Fibroblast of skin of abdomen (primary cell): ENCODE measurements around the gene FTO.

Source experiments
- DNase-seq: peaks from one replicate; pipeline ENCODE4 v3.0.0-alpha.2; 2013

FTO gene

DNA sequence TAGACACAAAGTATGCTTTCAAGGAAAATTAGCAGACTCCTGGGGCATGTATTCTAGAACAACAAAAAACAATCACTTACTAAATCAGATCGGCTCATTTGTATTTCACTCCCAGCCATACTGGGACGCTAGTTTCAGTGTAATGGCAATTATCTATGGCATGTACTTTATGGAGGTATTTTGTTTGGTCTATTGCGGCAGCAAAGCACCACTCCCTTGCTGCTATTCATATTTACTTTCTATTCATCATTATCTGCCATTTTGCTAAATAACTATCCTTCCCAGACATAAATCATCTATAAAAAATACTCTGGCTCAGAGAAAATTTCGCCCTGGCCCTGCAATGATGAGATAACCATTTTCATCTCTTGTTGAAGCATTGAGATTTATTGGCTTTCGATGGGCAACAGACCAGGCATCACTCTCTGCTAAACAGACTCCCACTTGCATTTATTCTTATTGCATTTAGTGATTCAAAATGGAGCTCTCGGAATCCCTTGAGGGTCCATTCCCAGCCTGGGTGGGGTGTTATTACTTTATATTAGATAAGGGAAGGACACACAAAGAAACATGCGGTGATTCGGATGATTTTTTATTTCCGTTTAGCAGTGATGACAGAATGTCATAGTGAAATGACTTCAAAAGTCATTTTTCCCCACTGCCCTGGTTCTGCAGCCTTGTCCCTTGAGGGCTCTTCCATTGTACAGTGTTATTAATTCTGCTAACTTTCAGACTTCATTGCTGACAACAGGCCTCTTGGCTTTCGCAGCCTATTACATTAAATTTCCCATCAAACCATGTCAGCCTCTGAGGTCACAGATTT is 356.9 kb downstream of the FTO start:
- no peak for DNase-seq

DNA sequence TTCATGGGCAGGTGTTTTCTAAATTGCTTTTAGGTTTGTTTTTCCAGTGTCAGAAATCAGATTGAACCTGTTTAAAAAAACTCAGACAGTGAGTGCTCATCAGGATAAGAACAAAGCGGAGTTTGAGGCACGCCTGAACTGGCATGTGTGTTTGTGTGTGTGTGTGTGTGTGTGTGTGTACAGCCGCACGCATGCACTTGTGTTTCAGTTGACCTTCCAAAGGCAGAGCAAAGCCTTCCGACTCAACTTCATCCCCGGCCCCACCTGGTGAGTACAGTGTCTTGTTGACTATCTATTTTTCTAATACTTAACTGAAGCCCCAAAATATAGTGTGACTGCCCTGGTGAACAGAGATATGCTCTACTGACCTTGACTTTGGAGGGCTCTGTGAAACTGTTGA is 357.5 kb downstream of the FTO start:
- DNase-seq = no peak

DNA sequence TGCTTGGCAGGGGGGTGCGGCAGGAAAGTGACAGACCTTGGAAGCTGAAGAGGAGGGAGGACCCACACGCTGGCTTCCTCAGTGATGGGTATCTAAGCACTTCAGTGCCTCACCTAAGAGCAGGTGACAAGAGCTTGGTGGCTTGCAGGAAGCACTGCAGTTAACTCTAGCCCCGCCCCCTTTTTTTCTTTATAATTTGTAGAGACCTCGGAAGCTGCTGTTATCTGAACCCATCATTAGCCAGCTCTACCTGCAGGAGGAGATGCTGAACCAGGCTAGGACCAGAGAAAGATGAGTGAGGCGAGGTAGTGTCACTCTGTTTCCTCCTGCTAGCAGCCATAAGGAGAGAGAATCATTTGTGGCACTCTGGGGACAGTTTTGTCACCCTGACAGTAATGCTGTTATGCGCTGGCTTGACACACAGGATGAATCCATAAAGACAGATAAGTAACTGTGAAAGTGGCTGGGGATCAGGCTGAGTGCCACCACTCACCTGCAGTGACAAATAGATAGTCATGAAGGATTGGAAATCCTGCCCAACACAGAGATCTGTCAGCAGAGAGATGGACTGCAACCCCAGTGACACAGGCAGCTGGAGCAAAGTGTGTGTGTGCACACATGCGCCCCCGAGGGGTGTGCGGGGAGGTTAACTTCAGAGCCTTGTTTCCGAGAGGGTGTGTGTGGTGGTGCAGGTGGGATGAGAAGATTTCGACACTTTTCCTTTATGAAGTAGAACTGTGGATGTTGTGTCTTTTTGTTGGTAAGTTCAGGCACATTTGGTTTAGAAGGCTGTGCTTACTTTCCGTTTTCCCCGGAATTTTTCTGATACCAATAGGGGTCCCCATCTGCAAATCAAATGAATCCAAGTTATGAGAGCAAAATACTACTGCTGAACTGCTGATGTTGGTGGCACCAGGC is 358.7 kb downstream of the FTO start:
- DNase-seq = peak; percentile 9

DNA sequence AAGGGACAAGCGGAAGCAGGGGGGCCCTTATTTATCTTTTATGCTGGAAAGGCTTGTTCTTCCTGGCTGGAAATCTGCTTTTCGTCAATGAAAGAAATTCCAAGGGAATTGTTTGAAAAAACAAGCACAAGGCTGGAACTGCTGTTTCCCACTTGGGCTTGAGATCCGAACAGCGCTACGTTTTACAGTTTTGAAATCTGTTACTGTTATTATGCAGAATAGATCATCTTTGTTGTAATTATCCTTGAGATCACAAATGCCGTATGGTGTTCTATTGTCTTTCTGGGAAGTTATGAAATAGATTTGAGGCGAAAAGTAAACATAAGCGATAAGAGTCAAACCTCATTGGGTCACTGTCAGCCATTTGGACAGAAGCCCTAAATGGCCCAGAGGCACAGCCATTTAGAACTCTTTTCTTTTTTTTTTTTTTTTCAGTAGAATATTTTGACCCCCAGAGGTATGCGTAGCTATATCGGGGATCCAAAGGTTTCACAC is 359.4 kb downstream of the FTO start:
- DNase-seq = no peak

DNA sequence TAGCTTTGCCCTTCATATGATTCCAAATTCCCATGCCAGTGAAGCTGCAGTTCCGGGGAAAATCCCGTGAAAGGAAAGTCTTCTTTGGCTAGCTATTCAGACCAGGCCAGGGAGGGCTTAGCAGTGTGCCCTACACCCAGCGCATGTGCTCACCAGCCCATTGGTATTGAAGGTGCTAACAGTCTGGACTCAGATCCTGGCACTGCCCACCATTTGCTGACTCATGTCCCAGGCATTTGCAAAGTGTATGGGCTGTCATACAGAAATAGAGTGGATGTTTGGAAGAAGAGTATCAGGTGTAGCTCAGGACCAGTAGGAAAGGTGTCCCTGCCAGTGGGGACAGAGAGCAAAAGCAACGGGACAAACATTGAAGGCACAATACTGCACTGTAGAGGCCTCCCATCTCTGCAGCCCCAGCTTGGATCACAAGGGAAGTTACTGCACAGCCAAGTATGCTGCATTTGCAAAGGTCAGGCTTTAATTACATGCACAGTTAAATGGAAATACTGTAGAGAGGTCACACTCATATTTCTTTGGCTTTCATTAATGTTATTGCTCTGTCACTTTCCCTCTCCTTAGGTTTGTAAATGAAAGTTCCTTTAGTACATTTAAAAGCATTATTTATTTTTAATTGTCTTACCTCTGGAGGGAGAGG is 362.6 kb downstream of the FTO start:
- no peak for DNase-seq

DNA sequence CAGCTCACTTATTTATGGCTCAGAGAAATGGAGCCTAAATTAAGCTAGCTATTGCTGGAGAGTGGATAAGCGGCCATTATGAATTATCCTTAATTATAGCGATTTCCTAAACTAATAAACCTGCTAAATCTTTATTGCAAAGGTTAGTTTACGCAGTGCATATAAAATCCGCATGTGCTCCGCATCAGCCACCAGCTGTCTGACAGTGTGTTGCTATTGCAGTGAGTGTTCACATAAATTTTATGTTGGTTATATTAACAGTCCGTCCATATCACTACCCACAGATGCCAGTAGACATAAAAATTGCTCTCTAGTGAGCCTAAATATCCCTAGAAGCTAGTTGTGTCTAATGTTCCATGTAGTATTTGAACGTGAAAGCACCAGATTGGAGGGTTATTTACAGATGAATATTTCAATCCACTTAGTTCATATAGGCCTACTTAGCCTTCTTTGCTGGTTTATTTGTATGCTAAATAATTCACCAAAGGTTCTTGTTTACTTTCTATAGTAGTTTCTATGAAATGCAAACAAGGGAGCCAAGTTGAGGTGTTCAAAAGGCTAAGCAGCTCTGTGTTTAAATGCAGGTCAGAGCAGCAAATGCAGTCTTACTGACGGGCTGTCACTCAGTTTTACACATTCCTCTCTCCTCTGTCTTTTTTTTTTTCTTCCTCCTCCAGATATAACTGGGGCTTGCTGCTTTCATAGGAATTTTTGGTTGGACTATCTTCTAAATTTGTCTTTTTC is 363.5 kb downstream of the FTO start:
- no peak for DNase-seq

DNA sequence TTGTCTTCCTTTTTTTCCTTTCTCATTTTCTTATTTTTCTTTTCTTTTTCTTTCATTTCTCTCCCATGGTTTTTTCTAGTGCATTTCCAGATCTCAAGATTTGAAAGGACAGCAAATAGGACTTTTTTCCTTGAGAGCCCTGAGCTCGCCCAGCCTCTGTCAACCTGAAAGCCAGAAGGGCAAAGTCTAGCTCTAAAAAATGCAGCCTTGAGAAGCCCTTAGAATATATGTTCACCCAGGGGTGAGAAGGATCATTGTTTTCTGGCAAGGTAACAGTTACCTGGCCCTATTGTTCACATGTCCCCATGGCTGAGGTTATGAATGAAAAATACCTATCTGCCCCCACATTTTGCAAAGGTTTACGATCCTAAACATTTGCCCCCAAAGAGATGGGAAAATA is 364.3 kb downstream of the FTO start:
- DNase-seq = no peak

DNA sequence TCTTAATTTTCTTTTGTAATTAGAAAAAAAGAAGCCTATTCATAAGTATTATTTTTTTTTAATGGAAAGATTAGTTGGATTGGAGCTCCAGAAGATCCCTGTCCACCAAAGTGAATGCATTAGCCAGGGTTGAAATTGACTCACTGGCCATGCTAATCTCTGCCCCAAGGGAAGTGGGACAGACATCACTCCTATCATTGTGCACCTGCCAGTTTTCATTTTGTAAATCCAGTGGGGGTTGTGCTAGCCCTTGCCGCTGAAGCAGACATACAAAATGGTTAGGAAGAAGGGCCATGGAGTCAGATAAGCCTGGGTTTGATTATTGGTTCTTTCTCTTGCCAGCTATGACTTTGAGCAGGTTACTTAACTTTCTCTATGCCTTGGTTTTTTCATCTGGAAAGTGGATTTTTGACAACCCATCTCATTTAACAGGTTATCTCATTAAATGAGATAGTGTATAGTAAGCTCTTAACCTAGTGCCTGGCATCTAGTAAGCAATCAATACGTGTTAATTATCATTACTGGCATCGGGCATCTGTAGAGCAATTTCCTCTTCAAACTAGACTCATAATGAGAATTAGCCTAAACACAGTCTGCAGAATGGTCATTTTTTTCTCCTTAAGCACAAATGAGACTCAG is 365.8 kb downstream of the FTO start:
- DNase-seq = no peak

DNA sequence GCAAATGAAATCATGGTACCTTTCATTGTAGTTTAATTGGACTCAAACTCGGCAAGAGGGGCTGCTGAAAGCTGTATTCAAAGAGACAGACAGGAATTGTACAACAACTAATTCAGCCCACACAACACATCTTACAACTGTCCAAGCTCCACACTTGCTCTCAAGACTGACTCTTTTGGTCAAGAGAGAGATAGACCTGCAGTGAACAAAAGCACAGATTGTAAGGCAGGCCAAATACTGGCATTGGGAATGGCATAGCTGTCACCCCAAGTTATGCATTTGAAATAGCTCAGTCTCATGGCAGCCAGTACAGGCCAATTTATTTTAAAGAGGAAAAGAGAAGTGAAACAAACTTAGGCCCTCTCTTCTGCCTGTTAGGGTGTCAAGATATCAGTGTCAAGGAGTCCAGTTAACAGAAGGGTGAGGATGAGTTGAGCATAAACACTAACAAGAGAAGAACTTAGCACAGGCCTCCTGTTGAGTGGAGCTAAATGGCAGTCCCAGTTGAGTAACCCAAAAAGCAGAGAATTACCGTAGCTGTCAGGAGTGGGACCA is 366.9 kb downstream of the FTO start:
- DNase-seq = no peak

DNA sequence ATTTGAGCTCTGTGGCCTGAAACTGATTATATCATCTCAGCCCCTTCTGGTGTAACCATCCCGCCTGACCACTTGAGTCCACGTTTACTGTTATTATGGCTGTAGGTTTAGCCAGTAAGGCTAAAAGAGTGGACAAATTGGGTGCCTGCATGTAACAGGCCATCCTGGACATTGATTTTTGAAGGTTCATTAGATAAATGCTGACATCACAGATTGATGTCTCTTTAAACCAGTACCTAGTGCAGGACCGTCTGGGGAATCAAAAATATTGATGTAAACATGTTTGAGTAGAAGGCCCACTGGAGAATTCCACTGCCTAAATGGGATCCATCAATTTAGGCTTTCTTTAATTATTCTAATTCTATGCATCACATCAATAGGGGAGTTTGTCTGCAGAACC is 367.6 kb downstream of the FTO start:
- no peak for DNase-seq

DNA sequence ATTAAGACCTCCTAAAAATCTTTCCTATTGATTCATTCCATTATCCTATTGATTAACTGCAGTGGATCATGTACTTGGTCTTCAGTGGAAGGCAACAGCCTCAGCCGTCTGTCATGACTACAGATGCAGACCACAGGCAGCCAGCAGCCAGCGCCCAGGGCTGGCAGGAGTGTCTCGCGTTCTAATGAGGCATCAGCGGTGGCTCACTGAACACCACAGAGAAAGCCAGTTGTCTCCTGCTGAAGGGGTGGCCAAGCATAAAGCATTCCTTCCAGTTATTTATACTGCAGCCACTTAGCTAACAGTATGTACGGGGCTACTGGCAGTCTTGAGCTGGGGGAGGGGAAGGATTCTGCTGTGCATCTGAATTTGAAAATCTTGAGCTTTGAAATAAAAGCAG is 368.3 kb downstream of the FTO start:
- no peak for DNase-seq

DNA sequence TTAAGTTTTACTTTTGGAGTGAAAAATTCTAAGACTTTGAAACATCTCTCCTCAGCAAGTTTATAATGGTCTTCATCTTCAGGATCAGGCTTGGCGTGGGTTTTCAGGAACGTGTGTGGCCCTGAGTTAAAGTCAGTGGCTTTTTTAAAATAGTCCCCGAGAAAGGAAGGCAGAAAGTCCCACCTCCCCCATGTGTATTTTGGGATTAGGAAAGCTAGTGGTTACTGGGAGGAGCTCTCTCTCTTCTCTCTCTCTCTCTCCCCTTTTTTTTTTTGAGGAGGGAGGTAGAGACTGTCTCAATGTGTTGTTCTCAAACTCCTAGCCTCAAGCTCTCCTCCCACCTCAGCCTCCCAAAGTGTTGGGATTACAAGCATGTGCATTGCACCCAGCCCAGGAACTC is 369.4 kb downstream of the FTO start:
- no peak for DNase-seq

DNA sequence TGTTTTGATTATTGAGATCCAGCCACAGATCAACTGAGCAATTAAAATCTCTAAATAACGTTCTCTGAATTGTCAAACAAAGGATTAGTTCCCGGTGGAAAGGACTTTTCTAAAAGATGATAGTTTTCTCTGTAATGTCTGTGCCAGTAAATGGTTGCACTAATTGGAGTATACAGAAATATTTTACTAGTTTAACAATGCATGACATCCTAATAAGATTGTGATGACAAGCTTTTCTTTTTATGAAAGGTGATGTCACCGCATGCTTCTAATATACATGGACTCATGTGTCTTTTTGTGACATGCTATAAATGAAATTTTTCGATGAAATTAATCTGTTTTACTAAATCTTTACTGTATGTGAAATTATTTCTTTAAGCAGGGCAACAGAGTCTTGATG is 371.5 kb downstream of the FTO start:
- no peak for DNase-seq

DNA sequence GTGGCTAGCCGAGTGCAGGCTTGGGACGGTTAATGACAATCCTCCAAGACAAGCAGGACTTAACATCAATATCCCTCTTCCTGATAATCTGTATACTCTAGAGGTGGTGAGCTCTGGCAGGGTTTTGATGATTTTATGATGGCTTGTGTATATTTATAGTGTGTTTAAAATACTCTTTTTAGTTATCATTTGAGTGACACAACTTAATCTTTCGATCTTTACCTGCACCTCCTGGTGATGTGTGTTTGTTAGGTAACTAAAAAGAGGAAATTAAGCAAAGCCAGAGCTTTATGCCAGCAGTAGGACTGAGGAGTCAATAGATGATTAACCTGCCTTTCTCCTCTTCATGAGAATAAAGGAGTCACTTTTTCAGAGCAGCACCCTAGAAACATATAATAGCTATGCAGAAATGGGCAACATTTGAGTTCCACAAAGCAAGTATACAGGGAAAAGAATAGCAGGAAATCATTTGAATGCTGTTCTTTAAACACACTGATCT is 372.1 kb downstream of the FTO start:
- DNase-seq = no peak

DNA sequence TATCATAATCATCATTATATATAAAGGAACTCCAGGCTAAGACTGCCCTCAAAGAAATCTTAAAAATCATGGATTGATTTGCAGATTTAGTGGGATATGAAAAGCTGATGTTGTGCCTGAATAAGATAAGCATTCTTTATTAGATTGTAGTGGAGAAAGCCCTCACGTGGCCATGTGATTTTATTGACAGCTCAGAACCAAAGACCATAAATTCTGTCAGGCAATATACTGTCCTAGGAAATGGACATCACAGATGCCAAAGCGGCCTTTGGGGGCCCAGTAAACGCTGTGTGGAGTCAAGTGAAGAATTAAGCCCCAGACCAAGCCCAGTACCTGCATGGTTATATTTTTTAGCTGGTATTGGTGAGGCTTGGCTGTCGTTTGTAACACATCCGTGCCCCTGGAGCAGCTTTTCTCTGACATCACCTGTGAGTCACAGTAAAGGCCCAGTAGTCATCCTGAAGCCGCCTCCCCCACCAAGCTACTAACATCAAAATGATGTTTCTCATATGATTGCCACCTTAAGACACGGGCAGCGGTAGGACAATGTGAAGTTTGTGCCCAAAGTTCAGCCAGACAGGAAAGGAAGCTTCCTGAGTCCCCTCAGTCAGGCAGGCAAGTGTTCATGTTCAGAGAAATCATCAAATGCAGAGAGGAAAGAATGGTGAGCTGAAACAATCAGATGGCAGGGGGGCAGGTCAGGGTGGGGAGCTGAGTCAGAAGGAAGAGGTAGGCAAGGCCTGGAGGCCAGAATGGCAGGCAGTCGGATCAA is 373.3 kb downstream of the FTO start:
- peak; percentile 40 for DNase-seq

DNA sequence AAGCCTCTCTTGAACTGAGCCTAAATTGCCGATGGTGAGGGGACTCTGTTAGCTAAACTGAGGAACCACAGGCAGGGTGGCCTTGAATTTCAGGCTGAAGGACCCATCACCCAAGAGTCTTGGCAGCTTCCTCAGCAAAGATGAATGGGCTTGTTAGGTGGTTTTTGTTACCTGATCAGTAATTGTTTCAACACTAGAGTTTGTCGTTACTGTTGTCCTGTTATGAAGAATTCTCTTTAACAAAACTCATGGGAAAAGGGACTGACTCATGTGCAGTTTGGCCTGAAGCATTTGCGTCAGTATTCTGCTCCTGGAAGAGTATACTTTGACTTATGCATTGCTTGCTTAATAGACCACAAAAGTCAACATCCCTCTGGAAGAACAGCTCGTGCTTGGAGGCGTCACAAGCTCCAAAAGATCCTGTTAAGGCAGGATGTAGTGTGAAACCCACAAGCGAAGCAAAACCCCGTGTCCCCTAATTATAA is 376.6 kb downstream of the FTO start:
- DNase-seq = peak; percentile 65

DNA sequence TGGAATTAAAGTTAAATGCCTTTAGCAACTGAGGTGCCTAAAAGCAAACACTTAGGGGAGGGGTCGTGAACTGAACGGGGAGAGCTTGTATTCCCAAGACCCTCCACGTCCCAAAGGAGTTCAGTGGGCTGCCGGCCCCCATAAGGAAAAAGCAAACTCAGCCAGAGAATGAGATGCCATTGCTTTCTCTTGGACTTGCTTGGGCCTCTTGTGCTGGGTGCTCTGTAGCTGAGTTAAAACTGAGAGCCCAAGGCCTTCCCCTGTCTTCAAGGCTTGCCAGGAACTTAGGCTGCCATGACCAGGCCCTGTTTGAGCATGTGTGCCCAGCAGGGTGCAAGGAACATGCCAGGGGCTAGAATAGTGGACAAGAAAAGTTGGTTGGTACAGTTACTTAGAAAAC is 382.8 kb downstream of the FTO start:
- no peak for DNase-seq

DNA sequence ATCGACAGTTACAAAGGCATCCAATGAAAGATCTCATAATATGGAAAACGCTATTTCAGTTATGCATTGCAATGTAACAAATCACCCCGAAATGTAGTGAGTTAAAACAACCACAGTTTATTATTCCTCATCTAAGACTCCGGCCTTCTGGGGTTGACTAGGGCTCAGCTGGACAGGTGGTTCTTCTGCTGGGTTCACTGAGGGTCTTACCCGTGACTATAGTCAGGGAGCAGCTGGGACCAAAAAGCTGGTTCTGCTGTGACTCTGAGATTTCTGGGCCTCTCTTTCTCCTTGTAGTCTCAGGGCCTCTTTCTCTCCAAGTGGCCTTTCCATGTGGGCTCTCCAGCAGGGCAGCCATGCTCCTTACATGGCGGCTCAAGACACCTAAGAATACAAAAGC is 386.6 kb downstream of the FTO start:
- DNase-seq = no peak

DNA sequence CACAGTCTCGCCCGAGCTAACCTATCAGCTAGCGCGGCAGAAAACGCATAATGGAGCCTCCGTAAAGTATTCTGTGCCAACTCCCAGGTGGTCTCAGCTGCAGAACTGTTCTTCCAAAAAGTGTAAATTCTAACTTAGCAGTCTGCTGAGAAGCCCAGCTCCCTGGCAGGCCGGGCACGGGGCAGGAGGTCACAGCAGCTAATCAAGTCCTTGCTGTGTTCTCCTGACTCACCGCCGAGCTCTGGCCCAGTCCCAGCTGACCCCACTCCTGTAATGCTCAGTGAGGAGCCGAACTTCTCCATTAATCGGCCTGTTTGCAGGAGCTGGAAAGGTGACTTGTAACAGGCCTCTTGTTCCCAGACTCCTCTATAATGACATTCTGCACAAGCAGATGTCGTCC is 389.3 kb downstream of the FTO start:
- no peak for DNase-seq

DNA sequence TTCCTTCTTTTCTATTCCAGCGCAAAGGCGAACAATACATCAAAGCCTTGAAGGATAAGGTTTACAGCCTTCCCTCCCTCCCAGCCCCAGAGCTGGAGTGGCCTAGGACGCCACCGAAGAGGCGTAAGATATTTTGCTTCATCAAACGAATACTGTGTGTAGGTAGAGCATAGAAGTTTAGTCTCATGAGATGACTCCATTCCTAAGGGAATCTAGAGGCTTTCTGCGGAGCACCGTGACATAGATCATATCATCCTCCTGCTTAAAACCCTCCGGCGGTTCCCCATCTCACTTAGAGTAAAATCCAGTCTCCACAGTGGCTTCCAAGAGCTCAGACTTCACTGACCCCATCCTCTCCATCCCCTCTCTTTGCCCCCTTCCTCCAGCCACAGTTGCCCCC is 390.7 kb downstream of the FTO start:
- no peak for DNase-seq
